Inflammatory macrophage (primary cell): ENCODE results near the gene CXCL1.
"Not testable (repeated sequence)": the region's sequence is repeated elsewhere in the genome, so short reads cannot be mapped to it uniquely, and the experiment has no call there.

ENCODE experiments used
- DNase-seq, 2 donors: peaks; one replicate each; pipeline ENCODE4 v3.0.0-alpha.2; 2020 to 2022

Gene CXCL1

GRCh38 chr4:73883306-73883705 lies 14.1 kb downstream of the CXCL1 start:
- DNase-seq, result no peak

- peak in 1 of 2 donors; percentile 21 for DNase-seq
Measured at GRCh38 chr4:73885574-73886267, 16.5 kb downstream of the CXCL1 start.

- no peak for DNase-seq
Measured at GRCh38 chr4:73891326-73891725, 22.1 kb downstream of the CXCL1 start.

- peak in 1 of 2 donors; percentile 22 for DNase-seq
Measured at GRCh38 chr4:73891739-73892405, 22.7 kb downstream of the CXCL1 start.

GRCh38 chr4:73892966-73893365 lies 23.8 kb downstream of the CXCL1 start:
- DNase-seq, result no peak

- no peak for DNase-seq
Measured at GRCh38 chr4:73894001-73894400, 24.8 kb downstream of the CXCL1 start.

GRCh38 chr4:73895201-73896175 lies 26.3 kb downstream of the CXCL1 start:
- DNase-seq, result no peak

- no peak for DNase-seq
Measured at GRCh38 chr4:73896416-73896815, 27.2 kb downstream of the CXCL1 start.

- DNase-seq, result no peak
Measured at GRCh38 chr4:73897380-73898136, 28.4 kb downstream of the CXCL1 start.

- DNase-seq, result not testable (repeated sequence)
Measured at GRCh38 chr4:73899338-73899737, 30.1 kb downstream of the CXCL1 start.

GRCh38 chr4:73901031-73901430 lies 31.8 kb downstream of the CXCL1 start:
- DNase-seq, result no peak

GRCh38 chr4:73902038-73902637 lies 32.9 kb downstream of the CXCL1 start:
- DNase-seq, result no peak

GRCh38 chr4:73902817-73903547 lies 33.8 kb downstream of the CXCL1 start:
- DNase-seq, result peak; percentile 8 to 28

- DNase-seq, result no peak
Measured at GRCh38 chr4:73904491-73904890, 35.3 kb downstream of the CXCL1 start.

GRCh38 chr4:73908965-73909364 lies 39.8 kb downstream of the CXCL1 start:
- no peak for DNase-seq

GRCh38 chr4:73911746-73912145 lies 42.6 kb downstream of the CXCL1 start:
- no peak for DNase-seq

GRCh38 chr4:73912191-73912590 lies 43.0 kb downstream of the CXCL1 start:
- no peak for DNase-seq

GRCh38 chr4:73914071-73914470 lies 44.9 kb downstream of the CXCL1 start:
- DNase-seq, result no peak

- DNase-seq, result no peak
Measured at GRCh38 chr4:73916172-73916925, 47.2 kb downstream of the CXCL1 start.

- peak; percentile 34 to 40 for DNase-seq
Measured at GRCh38 chr4:73917081-73917501, 47.9 kb downstream of the CXCL1 start.
